GM12865 (cell line): ENCODE measurements around the gene RAG2.

Experiments
- DNase-seq: peaks from one replicate; pipeline ENCODE4 v3.0.0; 2010; ENCODE audit warnings: low read depth
- H3K4me3 ChIP-seq: 2 replicates; pipeline ENCODE4 v1.5.1; 2011; ENCODE audit warnings: mild to moderate bottlenecking, low read depth, low read length, control low read depth
- TF ChIP-seq, protein P1 (sequence below): IDR thresholded peaks from 2 replicates; pipeline ENCODE4 v1.5.1; 2011; ENCODE audit warnings: low read length, control low read depth, low read depth, inconsistent platforms; ENCODE audit not compliant: insufficient read depth; ENCODE audit errors: missing control alignments

Gene RAG2

GRCh38 chr11:36627471-36627870 is 29.4 kb upstream of the RAG2 start:
- TF ChIP-seq, protein P1, sequence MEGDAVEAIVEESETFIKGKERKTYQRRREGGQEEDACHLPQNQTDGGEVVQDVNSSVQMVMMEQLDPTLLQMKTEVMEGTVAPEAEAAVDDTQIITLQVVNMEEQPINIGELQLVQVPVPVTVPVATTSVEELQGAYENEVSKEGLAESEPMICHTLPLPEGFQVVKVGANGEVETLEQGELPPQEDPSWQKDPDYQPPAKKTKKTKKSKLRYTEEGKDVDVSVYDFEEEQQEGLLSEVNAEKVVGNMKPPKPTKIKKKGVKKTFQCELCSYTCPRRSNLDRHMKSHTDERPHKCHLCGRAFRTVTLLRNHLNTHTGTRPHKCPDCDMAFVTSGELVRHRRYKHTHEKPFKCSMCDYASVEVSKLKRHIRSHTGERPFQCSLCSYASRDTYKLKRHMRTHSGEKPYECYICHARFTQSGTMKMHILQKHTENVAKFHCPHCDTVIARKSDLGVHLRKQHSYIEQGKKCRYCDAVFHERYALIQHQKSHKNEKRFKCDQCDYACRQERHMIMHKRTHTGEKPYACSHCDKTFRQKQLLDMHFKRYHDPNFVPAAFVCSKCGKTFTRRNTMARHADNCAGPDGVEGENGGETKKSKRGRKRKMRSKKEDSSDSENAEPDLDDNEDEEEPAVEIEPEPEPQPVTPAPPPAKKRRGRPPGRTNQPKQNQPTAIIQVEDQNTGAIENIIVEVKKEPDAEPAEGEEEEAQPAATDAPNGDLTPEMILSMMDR: no peak
- DNase-seq: no peak
- no peak overlapping the region for H3K4me3 ChIP-seq

DNA sequence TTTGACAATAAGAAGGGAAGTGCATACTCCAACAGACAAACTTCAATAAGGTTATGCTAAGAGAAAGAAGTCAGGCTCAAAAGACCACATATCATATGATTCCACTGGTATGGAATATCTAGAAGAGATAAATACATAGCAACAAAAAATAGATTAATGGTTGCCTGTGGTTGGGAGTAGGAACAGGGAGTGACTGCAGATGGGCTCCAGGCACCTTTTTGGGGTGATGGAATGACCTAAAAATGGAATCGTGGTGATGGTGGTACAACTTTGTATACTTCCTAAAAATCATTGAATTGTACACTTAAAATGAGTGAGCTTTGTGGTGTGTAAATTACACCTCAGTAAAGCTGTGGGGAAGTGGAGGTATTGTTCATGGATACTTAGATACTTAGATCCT is 29.0 kb upstream of the RAG2 start:
- TF ChIP-seq, protein P1: no peak
- H3K4me3 ChIP-seq: no peak overlapping the region
- no peak for DNase-seq

- TF ChIP-seq, protein P1: no peak
- no peak overlapping the region for H3K4me3 ChIP-seq
- DNase-seq: no peak
Observed at GRCh38 chr11:36623494-36623893, 25.5 kb upstream of the RAG2 start.

DNA sequence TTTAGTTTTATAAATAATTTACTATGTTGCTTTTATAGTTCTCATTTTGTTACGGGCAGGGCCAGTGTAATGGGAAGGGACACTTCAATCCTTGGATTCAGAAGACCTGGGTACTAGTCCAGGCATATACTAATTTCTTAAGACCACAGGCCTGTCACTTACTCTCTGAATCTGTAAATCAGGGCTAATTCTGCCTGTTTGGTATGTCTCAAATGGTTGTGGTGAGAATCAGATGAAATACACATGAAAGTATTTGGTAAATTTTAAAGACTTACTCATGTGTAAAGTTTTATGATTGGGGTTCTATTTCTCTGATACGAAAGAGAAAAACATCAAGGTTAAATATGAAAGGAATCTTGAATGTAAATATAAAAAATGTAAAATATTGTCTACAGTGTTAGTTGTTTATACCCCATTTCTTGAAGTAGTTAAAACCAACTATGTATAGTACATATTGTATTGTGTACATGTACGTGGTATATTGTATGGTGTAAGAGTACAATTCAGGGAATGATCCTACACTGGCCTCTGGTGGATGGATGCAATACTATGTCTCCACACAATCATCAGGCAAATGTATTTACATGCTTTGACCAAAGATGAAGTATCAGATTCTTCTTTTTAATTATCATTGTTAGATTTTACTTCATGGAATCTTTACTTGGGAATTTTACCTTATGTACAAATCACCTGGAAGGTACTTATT is 24.5 kb upstream of the RAG2 start:
- TF ChIP-seq, protein P1: peak; percentile 51
- H3K4me3 ChIP-seq: no peak overlapping the region
- DNase-seq: peak; percentile 47

GRCh38 chr11:36620246-36620645 is 22.2 kb upstream of the RAG2 start:
- H3K4me3 ChIP-seq: no peak overlapping the region
- TF ChIP-seq, protein P1: no peak
- no peak for DNase-seq

DNA sequence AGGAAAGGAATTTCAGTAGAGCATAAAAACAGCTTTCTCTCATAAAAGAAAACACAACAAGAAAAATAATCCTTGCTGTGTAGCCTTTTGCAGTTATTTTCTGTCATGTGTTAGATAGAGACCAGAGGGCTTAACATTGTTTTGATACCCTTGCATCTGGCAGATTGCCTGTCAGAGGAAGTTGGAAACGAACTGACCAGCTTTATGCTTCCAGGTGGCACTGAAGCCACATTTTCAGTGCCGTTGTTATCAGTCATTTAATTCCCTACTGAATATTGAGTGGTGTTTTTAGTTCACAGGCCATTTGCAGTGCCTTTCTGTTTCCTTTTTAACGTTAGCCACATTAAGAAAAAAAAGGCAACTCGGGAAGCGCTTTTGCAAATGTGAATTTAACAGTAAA is 21.5 kb upstream of the RAG2 start:
- TF ChIP-seq, protein P1: no peak
- no peak overlapping the region for H3K4me3 ChIP-seq

DNA sequence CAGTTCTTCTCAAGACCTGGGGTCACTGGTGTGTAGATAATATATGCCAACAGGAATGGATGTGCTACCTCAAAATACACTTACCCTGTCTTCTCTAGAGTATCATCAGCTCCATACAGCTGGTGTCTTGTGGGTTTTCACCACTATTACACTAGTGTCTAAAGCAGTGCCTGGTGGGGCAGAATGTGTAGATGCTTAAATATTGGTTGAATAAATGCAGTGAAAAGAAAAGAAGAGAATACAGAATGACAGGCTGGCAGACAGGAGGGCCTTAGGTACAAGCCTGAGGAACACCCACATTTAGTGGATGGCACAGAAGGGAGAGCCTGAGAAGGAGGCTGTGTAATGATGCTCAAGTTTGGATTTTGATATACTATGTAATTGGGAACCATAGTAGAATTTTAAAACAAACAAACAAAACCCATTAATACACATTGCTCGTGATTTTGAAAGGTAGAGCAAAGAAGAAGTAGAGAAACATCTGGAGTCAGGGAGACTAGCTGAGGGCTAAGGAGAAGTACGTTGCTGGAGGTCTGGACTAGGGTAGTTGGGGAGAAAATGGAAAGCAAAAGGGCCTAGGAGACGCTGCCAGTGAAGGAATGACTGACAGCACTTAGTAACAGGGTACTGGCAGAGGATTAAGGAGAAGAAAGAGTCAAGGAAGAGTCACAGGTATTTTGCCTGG is 20.5 kb upstream of the RAG2 start:
- TF ChIP-seq, protein P1: no peak
- DNase-seq: no peak
- no peak overlapping the region for H3K4me3 ChIP-seq

More for the DNA sequence above, 21.5 kb upstream of the RAG2 start:
- DNase-seq: peak; percentile 22
